IMR-90 (cell line): ENCODE measurements around the gene PCDHGC5. TPM values are rescaled to one million over a fixed set of nuclear protein-coding genes. Genes with fewer than 3 reads are reported as not detected.

Source experiments
- ATAC-seq: fragments of 200-7000 bp; cut with Tn5 transposase; 2 replicates; pipeline ENCODE4 v1.9.1; 2020; ENCODE audit warnings: low read depth, mild to moderate bottlenecking, moderate library complexity
- BruUV-seq: library from RNA; stranded (reverse); fragments of 400-500 nt; replicated peaks from 2 replicates; lab custom pipeline; 2021; lab: Mats Ljungman, UMichigan
- CTCF ChIA-PET: fragments of 300-600 bp; formaldehyde crosslinking; extraction: SDS; loops from one replicate; lab custom pipeline; 2021; ENCODE audit warnings: antibody characterized with exemption; lab: Yijun Ruan, JAX
- POLR2A ChIA-PET: fragments of 300-600 bp; sonication (Branson Sonifier 250); formaldehyde crosslinking; loops from one replicate; lab custom pipeline; 2022; ENCODE audit warnings: antibody characterized with exemption; ENCODE audit not compliant: unreplicated experiment; lab: Charles Lee
- DNase-seq: peaks from one replicate; pipeline ENCODE4 v3.0.0; 2013
- H2AFZ ChIP-seq: replicated peaks from 2 replicates; pipeline ENCODE3; 2013; ENCODE audit warnings: low read length, mild to moderate bottlenecking; ENCODE audit not compliant: poor library complexity
- H2AK5ac ChIP-seq: 2 replicates; pipeline ENCODE4 v1.6.1; 2013; ENCODE audit warnings: low read depth, low read length, inconsistent platforms
- H2AK9ac ChIP-seq: replicated peaks from 2 replicates; pipeline ENCODE3; 2013; ENCODE audit warnings: mild to moderate bottlenecking, low read depth, low read length, moderate library complexity; ENCODE audit not compliant: poor library complexity
- H2BK120ac ChIP-seq: 2 replicates; pipeline ENCODE4 v1.6.1; 2013; ENCODE audit warnings: low read depth, low read length, inconsistent platforms
- H2BK15ac ChIP-seq: 3 replicates; pipeline ENCODE4 v1.6.1; 2013; ENCODE audit warnings: low read depth, low read length, inconsistent platforms
- H2BK20ac ChIP-seq: 2 replicates; pipeline ENCODE4 v1.6.1; 2013; ENCODE audit warnings: low read depth, mild to moderate bottlenecking, inconsistent platforms, low read length, moderate library complexity
- H2BK5ac ChIP-seq: 2 replicates; pipeline ENCODE4 v1.6.1; 2013; ENCODE audit warnings: mild to moderate bottlenecking, low read depth, low read length, inconsistent platforms; ENCODE audit not compliant: poor library complexity, severe bottlenecking
- H3K14ac ChIP-seq: replicated peaks from 2 replicates; pipeline ENCODE4 v1.6.1; 2013; ENCODE audit warnings: low read depth, low read length, inconsistent platforms
- H3K18ac ChIP-seq: 2 replicates; pipeline ENCODE4 v1.6.1; 2013; ENCODE audit warnings: low read depth, low read length, control low read depth
- H3K23ac ChIP-seq: 2 replicates; pipeline ENCODE4 v1.6.1; 2013; ENCODE audit warnings: low read depth, low read length, inconsistent platforms
- H3K27ac ChIP-seq: 2 replicates; pipeline ENCODE4 v1.5.1; 2013; ENCODE audit warnings: mild to moderate bottlenecking, control low read depth, low read length; ENCODE audit not compliant: insufficient read depth
- H3K27me3 ChIP-seq: 2 replicates; pipeline ENCODE4 v1.6.1; 2013; ENCODE audit warnings: low read length; ENCODE audit not compliant: control insufficient read depth, insufficient read depth
- H3K36me3 ChIP-seq: 2 replicates; pipeline ENCODE4 v1.6.1; 2013; ENCODE audit warnings: low read length, mixed read lengths; ENCODE audit not compliant: control insufficient read depth, insufficient read depth
- H3K4ac ChIP-seq: 2 replicates; pipeline ENCODE4 v1.6.1; 2013; ENCODE audit warnings: low read depth, low read length, inconsistent platforms
- H3K4me1 ChIP-seq: 2 replicates; pipeline ENCODE4 v1.6.1; 2013; ENCODE audit warnings: low read length, mixed read lengths; ENCODE audit not compliant: control insufficient read depth, insufficient read depth
- H3K4me2 ChIP-seq: 2 replicates; pipeline ENCODE4 v1.6.1; 2013; ENCODE audit warnings: low read depth, mild to moderate bottlenecking, control low read depth, low read length, moderate library complexity
- H3K4me3 ChIP-seq: 2 replicates; pipeline ENCODE4 v1.5.1; 2013; ENCODE audit warnings: low read depth, mild to moderate bottlenecking, control low read depth, low read length, moderate library complexity; ENCODE audit not compliant: insufficient read depth
- H3K56ac ChIP-seq: 2 replicates; pipeline ENCODE4 v1.6.1; 2013; ENCODE audit warnings: low read length, inconsistent platforms; ENCODE audit not compliant: insufficient read depth; ENCODE audit errors: extremely low read depth
- H3K79me1 ChIP-seq, 2 experiments: 2 replicates each; pipeline ENCODE4 v1.6.1; 2013; ENCODE audit warnings: low read length in 2 of 2, inconsistent platforms in 1 of 2, low read depth in 1 of 2
- H3K9ac ChIP-seq: 2 replicates; pipeline ENCODE4 v1.6.1; 2013; ENCODE audit warnings: low read depth, low read length, control low read depth
- H3K9me1 ChIP-seq: 2 replicates; pipeline ENCODE4 v1.6.1; 2013; ENCODE audit warnings: low read length, inconsistent platforms; ENCODE audit not compliant: insufficient read depth
- H3K9me3 ChIP-seq: 2 replicates; pipeline ENCODE4 v1.6.1; 2013; ENCODE audit warnings: low read length; ENCODE audit not compliant: control insufficient read depth, insufficient read depth
- H4K20me1 ChIP-seq: 2 replicates; pipeline ENCODE4 v1.6.1; 2013; ENCODE audit warnings: low read length, inconsistent platforms; ENCODE audit not compliant: insufficient read depth
- H4K5ac ChIP-seq: 2 replicates; pipeline ENCODE4 v1.6.1; 2013; ENCODE audit warnings: mild to moderate bottlenecking, low read depth, low read length, control low read depth
- H4K8ac ChIP-seq, 2 experiments: 2 replicates each; pipeline ENCODE4 v1.6.1; 2013; ENCODE audit warnings: low read depth in 2 of 2, low read length in 2 of 2, control low read depth in 1 of 2, inconsistent platforms in 1 of 2
- H4K91ac ChIP-seq: 2 replicates; pipeline ENCODE4 v1.6.1; 2013; ENCODE audit warnings: low read depth, low read length, inconsistent platforms; ENCODE audit not compliant: insufficient read depth
- CEBPB ChIP-seq: IDR thresholded peaks from 2 replicates; pipeline ENCODE4 v1.6.1; 2012; ENCODE audit warnings: low read depth, low read length, improper control_type of control experiment
- MAZ ChIP-seq: IDR thresholded peaks from 2 replicates; pipeline ENCODE4 v1.6.1; 2012; ENCODE audit warnings: low read depth, mild to moderate bottlenecking, low read length, improper control_type of control experiment, moderate library complexity, borderline replicate concordance
- WGBS, 2 experiments: methylation state at CpG; one replicate each; pipeline versions ENCODE4 v1.1.5 to v1.1.7; 2013; ENCODE audit warnings: missing lambda C conversion rate in 2 of 2; ENCODE audit not compliant: insufficient read length in 1 of 2; ENCODE audit errors: extremely low coverage in 2 of 2; 5-methylcytosine and 5-hydroxymethylcytosine counted together
- dilution Hi-C: fragments of 300-500 bp; cut with HindIII; formaldehyde crosslinking; loops from one replicate; pipeline ENCODE4 v1.14.3; 2018; ENCODE audit warnings: low sequenced_read_pairs; ENCODE audit not compliant: unreplicated experiment
- in situ Hi-C: fragments of 300-500 bp; cut with MboI; formaldehyde crosslinking; loops from 3 replicates; pipeline ENCODE4 v1.14.3; 2019; ENCODE audit warnings: low sequenced_read_pairs, inconsistent platforms, mixed read lengths
- intact Hi-C: fragments of 100-400 bp; cut with micrococcal nuclease; formaldehyde crosslinking; loops from 2 replicates; pipeline ENCODE4 v1.10.0; 2022
- polyA plus RNA-seq, 3 experiments: library from polyadenylated mRNA; depleted of rRNA; stranded (reverse); fragments of >200 nt; gene quantifications; 2 replicates each; pipeline ENCODE4 v1.2.3, GENCODE V29; 2012; ENCODE audit warnings: low replicate concordance in 1 of 3
- total RNA-seq: library from RNA; depleted of rRNA; stranded (reverse); fragments of >200 nt; gene quantifications from 2 replicates; pipeline ENCODE4 v1.2.3, GENCODE V29; 2012

Gene PCDHGC5
- total and polyA plus RNA-seq, 2 of the 4 experiments (the other 2 are of a cell fraction) = 2.9 to 3.8 TPM

DNA sequence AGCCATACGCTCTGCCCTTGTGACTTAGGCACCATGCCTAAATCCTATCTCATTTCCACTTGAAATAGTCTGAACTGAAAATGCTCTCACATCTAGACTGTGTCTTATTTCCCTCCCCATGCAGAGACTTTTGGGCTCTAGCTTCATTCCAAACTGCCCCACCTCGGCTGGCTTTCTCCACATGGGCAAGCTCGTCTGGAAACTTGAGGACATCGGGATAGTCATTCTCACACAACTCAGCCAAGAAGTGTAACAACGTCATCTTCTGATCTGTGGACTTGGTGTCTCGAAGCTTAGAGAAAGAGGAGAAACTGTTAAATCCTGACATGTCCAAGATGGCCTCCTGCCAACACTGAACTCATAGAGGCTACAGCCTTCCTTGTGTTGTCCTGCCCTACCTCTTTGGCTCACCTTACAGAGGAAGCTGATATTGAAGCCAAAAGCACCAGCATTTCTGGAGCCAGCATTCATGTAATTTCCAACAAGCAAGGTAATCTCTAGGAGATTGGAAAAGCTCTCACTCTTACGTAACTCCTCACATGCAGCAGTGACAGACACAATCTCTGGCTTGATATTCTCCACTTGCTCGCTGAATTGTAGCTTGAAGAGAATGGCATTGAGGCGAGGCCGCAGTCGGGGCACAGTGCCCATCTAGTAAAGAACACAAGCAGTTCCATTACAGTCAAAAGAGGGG is 39.6 kb downstream of the PCDHGC5 start:
- peak overlapping the region; percentile 52 for H2BK5ac ChIP-seq
- peak overlapping the region; percentile 39 for H3K4ac ChIP-seq
- no CpG with 5 or more reads among the region's 11 CpGs for WGBS, 2 experiments
- dilution Hi-C loops = no loop called here
- no peak for ATAC-seq
- H4K91ac ChIP-seq = peak overlapping the region; percentile 59
- peak; percentile 59 for DNase-seq
- peaks cover 30% of the 10 kb centered on the region for H3K4me1 ChIP-seq
- H3K14ac ChIP-seq = peak overlapping the region; percentile 19
- peak overlapping the region; percentile 3; the same call in 1 of the 2 replicates for H3K9ac ChIP-seq
- no peaks in the 10 kb centered on the region for H3K9me3 ChIP-seq
- peak overlapping the region; percentile 1; the same call in 1 of the 2 replicates for H2AK5ac ChIP-seq
- peak overlapping the region; percentile 7; the same call in 2 of the 3 replicates for H2BK15ac ChIP-seq
- no peak for TF ChIP-seq MAZ
- TF ChIP-seq CEBPB = peak; percentile 79
- POLR2A ChIA-PET = interaction anchor here (1.7 kb wide), 1 partner anchor 29 kb away, joined by 10 read pairs; no protein-coding TSS in a partner anchor
- H2AK9ac ChIP-seq = peak overlapping the region; percentile 18
- H2BK120ac ChIP-seq = peak overlapping the region; percentile 17; the same call in 1 of the 2 replicates
- peak overlapping the region; percentile 8; the same call in 1 of the 2 replicates for H3K4me2 ChIP-seq
- H3K27me3 ChIP-seq = no peaks in the 10 kb centered on the region
- no peak overlapping the region for H3K4me3 ChIP-seq
- peak overlapping the region; percentile 30 for H3K18ac ChIP-seq
- intact Hi-C loops = no loop called here
- peak overlapping the region; percentile 16; the same call in 1 of the 2 replicates for H2BK20ac ChIP-seq
- peak overlapping the region; percentile 73; the same call in 1 of the 2 replicates for H3K27ac ChIP-seq
- no peaks in the 10 kb centered on the region for H4K20me1 ChIP-seq
- peak overlapping the region; percentile 37 for H2AFZ ChIP-seq
- no peak overlapping the region for H3K56ac ChIP-seq
- H3K23ac ChIP-seq = peak overlapping the region; percentile 3
- no peak overlapping the region; the same call in 1 of the 2 replicates for H4K5ac ChIP-seq
- H3K36me3 ChIP-seq = no peaks in the 10 kb centered on the region; the same call in none of the 2 replicates
- H3K9me1 ChIP-seq = peaks cover 8% of the 10 kb centered on the region
- in situ Hi-C loops = no loop called here
- H3K79me1 ChIP-seq = peaks cover 0 to 17% of the 10 kb centered on the region in 2 experiments; a peak in 3 of 4 replicates
- CTCF ChIA-PET = interaction anchor here (0.6 to 1.9 kb wide), 5 partner anchors 12 to 116 kb away, joined by 3 to 8 read pairs (median 3); partner anchors contain the start of genes PCDHGA10 and PCDHGA11
- peak overlapping the region in 1 of 2 experiments; percentile 61; a peak in 2 of 4 replicates for H4K8ac ChIP-seq
- no TSS peak for BruUV-seq
